HEK293 (cell line): ENCODE data around the gene PRODH2.

ENCODE experiments used
- HOXD13 ChIP-seq: sonication (generic); formaldehyde crosslinking; IDR thresholded peaks from 2 replicates; pipeline ENCODE4 v1.8.0; 2022; ENCODE audit warnings: missing genetic modification reagents, borderline replicate concordance
- ZBTB21 ChIP-seq: fragments of 450-650 bp; formaldehyde crosslinking; IDR thresholded peaks from 2 replicates; pipeline ENCODE4 v1.5.1; 2017; ENCODE audit warnings: missing biosample characterization, missing genetic modification characterization
- ZFHX2 ChIP-seq: fragments of 450-650 bp; formaldehyde crosslinking; conservative IDR thresholded peaks from 2 replicates; pipeline ENCODE4 v1.5.1; 2016; ENCODE audit warnings: missing biosample characterization, missing genetic modification characterization
- ZNF138 ChIP-seq: fragments of 450-650 bp; formaldehyde crosslinking; IDR thresholded peaks from 2 replicates; pipeline ENCODE4 v1.5.1; 2016; ENCODE audit warnings: missing biosample characterization, missing genetic modification characterization, borderline replicate concordance
- ZNF341 ChIP-seq: fragments of 450-650 bp; formaldehyde crosslinking; IDR thresholded peaks from 2 replicates; pipeline ENCODE4; 2016; ENCODE audit warnings: low read depth, missing biosample characterization, missing genetic modification characterization
- ZNF433 ChIP-seq: fragments of 450-650 bp; formaldehyde crosslinking; IDR thresholded peaks from 2 replicates; pipeline ENCODE4 v1.5.1; 2016; ENCODE audit warnings: missing biosample characterization, missing genetic modification characterization, low read depth
- ZNF791 ChIP-seq: fragments of 450-650 bp; formaldehyde crosslinking; IDR thresholded peaks from 2 replicates; pipeline ENCODE4 v1.5.1; 2016; ENCODE audit warnings: missing biosample characterization, missing genetic modification characterization
- TF ChIP-seq, protein P1 (sequence below): fragments of 450-650 bp; formaldehyde crosslinking; IDR thresholded peaks from 2 replicates; pipeline ENCODE4 v1.5.1; 2016; ENCODE audit warnings: missing biosample characterization, missing genetic modification characterization
- TF ChIP-seq, protein P2 (sequence below): fragments of 450-650 bp; formaldehyde crosslinking; IDR thresholded peaks from 2 replicates; pipeline ENCODE4 v1.5.1; 2016; ENCODE audit warnings: missing biosample characterization, missing genetic modification characterization
- TF ChIP-seq, protein P3 (sequence below): fragments of 450-650 bp; formaldehyde crosslinking; IDR thresholded peaks from 2 replicates; pipeline ENCODE4 v1.5.1; 2016; ENCODE audit warnings: missing biosample characterization, missing genetic modification characterization

DNA sequence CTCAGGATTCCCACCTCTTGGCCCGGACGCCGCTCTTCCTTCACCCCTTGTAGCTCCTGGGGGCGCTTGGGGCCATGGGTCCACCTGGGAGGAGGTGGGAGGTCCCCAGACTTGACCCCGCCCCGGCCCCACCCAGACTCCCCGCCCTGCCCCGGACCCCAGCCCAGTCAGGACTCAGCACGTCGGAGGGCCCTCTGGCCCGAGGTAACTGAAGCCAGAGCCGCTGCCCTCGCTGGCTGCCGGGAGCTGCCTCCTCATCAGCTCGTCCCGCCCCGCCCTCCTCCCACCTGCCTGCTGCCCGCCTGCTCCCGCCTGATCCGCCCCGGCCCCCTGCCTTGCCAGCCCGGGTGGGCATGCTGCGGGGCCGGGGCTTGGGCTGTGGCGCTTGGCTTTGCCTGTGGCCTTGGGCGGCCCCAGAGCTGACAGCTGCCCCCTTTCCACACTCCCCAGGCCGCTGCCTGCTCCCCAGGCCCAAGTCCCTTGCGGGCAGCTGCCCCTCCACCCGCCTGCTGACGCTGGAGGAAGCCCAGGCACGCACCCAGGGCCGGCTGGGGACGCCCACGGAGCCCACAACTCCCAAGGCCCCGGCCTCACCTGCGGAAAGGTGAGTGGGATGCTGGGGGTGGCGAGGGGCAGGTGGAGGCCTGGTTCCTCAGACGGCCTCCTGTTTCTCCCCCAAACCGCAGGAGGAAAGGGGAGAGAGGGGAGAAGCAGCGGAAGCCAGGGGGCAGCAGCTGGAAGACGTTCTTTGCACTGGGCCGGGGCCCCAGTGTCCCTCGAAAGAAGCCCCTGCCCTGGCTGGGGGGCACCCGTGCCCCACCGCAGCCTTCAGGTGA is 27.9 kb downstream of the PRODH2 start:
- TF ChIP-seq ZFHX2 (peak; percentile 74), ZNF138 (tag by site-specific recombination) (no peak), ZBTB21 (tag by site-specific recombination) (no peak), ZNF433 (tag by site-specific recombination) (no peak), ZNF341 (tag by site-specific recombination) (no peak), ZNF791 (tag by site-specific recombination) (no peak), HOXD13 (CRISPR knock-in tag) (no peak)
- TF ChIP-seq, protein P1, sequence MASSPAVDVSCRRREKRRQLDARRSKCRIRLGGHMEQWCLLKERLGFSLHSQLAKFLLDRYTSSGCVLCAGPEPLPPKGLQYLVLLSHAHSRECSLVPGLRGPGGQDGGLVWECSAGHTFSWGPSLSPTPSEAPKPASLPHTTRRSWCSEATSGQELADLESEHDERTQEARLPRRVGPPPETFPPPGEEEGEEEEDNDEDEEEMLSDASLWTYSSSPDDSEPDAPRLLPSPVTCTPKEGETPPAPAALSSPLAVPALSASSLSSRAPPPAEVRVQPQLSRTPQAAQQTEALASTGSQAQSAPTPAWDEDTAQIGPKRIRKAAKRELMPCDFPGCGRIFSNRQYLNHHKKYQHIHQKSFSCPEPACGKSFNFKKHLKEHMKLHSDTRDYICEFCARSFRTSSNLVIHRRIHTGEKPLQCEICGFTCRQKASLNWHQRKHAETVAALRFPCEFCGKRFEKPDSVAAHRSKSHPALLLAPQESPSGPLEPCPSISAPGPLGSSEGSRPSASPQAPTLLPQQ, result no peak
- TF ChIP-seq, protein P2, sequence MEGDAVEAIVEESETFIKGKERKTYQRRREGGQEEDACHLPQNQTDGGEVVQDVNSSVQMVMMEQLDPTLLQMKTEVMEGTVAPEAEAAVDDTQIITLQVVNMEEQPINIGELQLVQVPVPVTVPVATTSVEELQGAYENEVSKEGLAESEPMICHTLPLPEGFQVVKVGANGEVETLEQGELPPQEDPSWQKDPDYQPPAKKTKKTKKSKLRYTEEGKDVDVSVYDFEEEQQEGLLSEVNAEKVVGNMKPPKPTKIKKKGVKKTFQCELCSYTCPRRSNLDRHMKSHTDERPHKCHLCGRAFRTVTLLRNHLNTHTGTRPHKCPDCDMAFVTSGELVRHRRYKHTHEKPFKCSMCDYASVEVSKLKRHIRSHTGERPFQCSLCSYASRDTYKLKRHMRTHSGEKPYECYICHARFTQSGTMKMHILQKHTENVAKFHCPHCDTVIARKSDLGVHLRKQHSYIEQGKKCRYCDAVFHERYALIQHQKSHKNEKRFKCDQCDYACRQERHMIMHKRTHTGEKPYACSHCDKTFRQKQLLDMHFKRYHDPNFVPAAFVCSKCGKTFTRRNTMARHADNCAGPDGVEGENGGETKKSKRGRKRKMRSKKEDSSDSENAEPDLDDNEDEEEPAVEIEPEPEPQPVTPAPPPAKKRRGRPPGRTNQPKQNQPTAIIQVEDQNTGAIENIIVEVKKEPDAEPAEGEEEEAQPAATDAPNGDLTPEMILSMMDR (tag by site-specific recombination), result no peak
- TF ChIP-seq, protein P3, sequence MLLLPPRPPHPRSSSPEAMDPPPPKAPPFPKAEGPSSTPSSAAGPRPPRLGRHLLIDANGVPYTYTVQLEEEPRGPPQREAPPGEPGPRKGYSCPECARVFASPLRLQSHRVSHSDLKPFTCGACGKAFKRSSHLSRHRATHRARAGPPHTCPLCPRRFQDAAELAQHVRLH (tag by site-specific recombination), result no peak
